Duodenal mucosa (tissue), 2 donors: Measurements from ENCODE around the gene LHPP.

ENCODE experiments used
- H3K27ac ChIP-seq: one replicate; pipeline ENCODE4 v1.7.0; 2013; ENCODE audit warnings: low read depth, low read length
- H3K27me3 ChIP-seq, 2 donors: one replicate each; pipeline ENCODE4 v1.7.0; 2013; ENCODE audit warnings: low read length in 2 of 2, control low read depth in 1 of 2; ENCODE audit not compliant: insufficient read depth in 2 of 2, control insufficient read depth in 1 of 2
- H3K36me3 ChIP-seq, 2 donors: one replicate each; pipeline ENCODE4 v1.7.0; 2013; ENCODE audit warnings: low read length in 2 of 2, control low read depth in 1 of 2; ENCODE audit not compliant: insufficient read depth in 2 of 2, control insufficient read depth in 1 of 2
- H3K4me1 ChIP-seq, 2 donors: one replicate each; pipeline ENCODE4 v1.7.0; 2013; ENCODE audit warnings: low read length in 2 of 2, control low read depth in 1 of 2; ENCODE audit not compliant: insufficient read depth in 2 of 2, control insufficient read depth in 1 of 2
- H3K4me3 ChIP-seq, 2 donors: one replicate each; pipeline ENCODE4 v1.7.0; 2013; ENCODE audit warnings: low read length in 2 of 2, low read depth in 1 of 2
- H3K9ac ChIP-seq, 2 donors: one replicate each; pipeline ENCODE4 v1.7.0; 2013; ENCODE audit warnings: low read length in 2 of 2, low read depth in 1 of 2
- H3K9me3 ChIP-seq, 2 donors: one replicate each; pipeline ENCODE4 v1.7.0; 2013; ENCODE audit warnings: low read length in 2 of 2, control low read depth in 1 of 2; ENCODE audit not compliant: control insufficient read depth in 1 of 2

LHPP gene

DNA sequence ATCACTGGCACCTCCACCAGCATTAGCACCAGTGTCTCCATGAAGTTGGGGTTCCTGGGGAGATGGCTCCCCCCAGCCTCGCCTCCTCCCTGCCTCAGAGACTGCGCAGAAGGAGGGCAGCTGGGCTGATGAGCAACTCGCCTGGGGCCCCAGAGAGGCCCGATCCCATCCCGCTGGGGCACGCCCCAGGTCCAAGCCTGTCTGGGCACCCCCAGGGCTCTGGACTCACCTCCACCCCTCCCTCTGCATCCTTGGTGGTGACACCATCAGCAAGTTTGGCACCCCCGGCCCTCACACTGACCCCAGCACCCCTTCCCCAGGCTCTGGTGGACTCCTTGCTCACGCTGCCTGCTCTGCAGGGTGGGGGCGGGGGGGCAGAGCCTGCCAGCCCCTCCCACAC lies 89.5 kb downstream of the LHPP start:
- Histone ChIP-seq H3K36me3 (no peaks in the 10 kb centered on the region), H3K4me1 (no peaks in the 10 kb centered on the region), H3K9me3 (no peaks in the 10 kb centered on the region), H3K27me3 (no peaks in the 10 kb centered on the region), H3K27ac (no peak overlapping the region), H3K4me3 (no peak overlapping the region), H3K9ac (no peak overlapping the region)

- no peak overlapping the region for H3K4me3 ChIP-seq
- no peak overlapping the region for H3K27ac ChIP-seq
- H3K9me3 ChIP-seq, result no peaks in the 10 kb centered on the region
- no peaks in the 10 kb centered on the region for H3K27me3 ChIP-seq
- H3K4me1 ChIP-seq, result no peaks in the 10 kb centered on the region
- H3K9ac ChIP-seq, result no peak overlapping the region
- no peaks in the 10 kb centered on the region for H3K36me3 ChIP-seq
Observed at GRCh38 chr10:124551755-124552154, 90.1 kb downstream of the LHPP start.

DNA sequence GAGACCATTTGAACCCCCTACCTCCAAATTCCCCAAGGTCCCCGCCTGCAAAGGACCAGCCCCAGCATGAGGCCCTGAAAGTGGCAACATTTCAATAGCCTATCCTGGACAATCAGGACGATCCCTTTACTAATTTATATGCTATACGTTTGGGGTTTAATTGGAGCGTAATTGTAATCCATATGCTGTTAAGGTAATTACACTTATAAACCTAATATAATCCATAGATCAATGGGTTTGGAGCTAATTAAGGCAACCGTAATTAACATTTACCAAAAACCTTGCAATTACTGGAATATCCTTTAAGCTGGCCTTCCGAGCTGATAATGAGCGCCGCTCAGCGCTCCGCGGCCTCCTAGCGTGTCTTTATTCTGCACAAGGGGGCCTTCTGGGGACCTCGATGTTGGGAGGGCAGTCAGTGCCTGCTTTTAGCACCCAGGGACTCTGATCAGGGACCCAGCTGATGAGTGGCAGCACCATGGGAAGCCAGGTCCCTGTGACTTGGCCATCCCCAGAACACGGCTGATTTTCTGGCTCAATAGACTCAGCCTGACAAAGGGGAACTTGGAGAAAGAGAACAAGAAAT lies 91.2 kb downstream of the LHPP start:
- H3K27me3 ChIP-seq, result no peaks in the 10 kb centered on the region
- no peak overlapping the region for H3K9ac ChIP-seq
- no peak overlapping the region for H3K4me3 ChIP-seq
- no peaks in the 10 kb centered on the region for H3K4me1 ChIP-seq
- H3K9me3 ChIP-seq, result no peaks in the 10 kb centered on the region
- no peak overlapping the region for H3K27ac ChIP-seq
- H3K36me3 ChIP-seq, result no peaks in the 10 kb centered on the region

GRCh38 chr10:124554085-124554858 lies 92.6 kb downstream of the LHPP start:
- Histone ChIP-seq H3K27me3 (no peaks in the 10 kb centered on the region), H3K9me3 (no peaks in the 10 kb centered on the region), H3K27ac (no peak overlapping the region), H3K9ac (no peak overlapping the region), H3K36me3 (no peaks in the 10 kb centered on the region), H3K4me3 (no peak overlapping the region), H3K4me1 (no peaks in the 10 kb centered on the region)

DNA sequence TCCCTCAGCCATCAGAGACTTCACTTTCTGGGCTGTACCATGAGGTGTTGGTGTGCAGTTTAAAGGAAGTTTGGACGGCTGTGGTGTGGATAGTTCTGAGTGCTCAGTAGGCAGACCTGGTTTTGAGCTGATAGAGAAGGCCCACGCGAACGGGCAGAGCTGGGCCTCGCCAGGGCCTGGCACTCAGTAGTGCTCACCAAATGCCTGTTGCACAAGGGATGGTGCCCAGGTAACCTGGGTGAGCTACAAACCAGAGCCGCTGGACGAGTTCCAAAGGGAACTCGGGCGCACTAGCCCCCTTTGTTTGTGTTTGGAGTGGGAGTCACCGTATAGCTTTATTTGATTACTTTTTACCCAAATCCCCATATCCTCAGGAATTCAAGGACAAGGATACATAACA lies 95.5 kb downstream of the LHPP start:
- Histone ChIP-seq H3K27me3 (no peaks in the 10 kb centered on the region), H3K4me1 (no peaks in the 10 kb centered on the region), H3K27ac (no peak overlapping the region), H3K9ac (no peak overlapping the region), H3K36me3 (no peaks in the 10 kb centered on the region), H3K9me3 (no peaks in the 10 kb centered on the region), H3K4me3 (no peak overlapping the region)

- H3K4me3 ChIP-seq, result no peak overlapping the region
- H3K27ac ChIP-seq, result no peak overlapping the region
- no peaks in the 10 kb centered on the region for H3K36me3 ChIP-seq
- H3K27me3 ChIP-seq, result no peaks in the 10 kb centered on the region
- no peaks in the 10 kb centered on the region for H3K4me1 ChIP-seq
- no peaks in the 10 kb centered on the region for H3K9me3 ChIP-seq
- no peak overlapping the region for H3K9ac ChIP-seq
Observed at GRCh38 chr10:124557648-124558338, 96.2 kb downstream of the LHPP start.

GRCh38 chr10:124558339-124559321 lies 97.0 kb downstream of the LHPP start:
- Histone ChIP-seq H3K9me3 (no peaks in the 10 kb centered on the region), H3K4me3 (no peak overlapping the region), H3K9ac (no peak overlapping the region), H3K4me1 (no peaks in the 10 kb centered on the region), H3K27ac (no peak overlapping the region), H3K27me3 (no peaks in the 10 kb centered on the region), H3K36me3 (no peaks in the 10 kb centered on the region)

DNA sequence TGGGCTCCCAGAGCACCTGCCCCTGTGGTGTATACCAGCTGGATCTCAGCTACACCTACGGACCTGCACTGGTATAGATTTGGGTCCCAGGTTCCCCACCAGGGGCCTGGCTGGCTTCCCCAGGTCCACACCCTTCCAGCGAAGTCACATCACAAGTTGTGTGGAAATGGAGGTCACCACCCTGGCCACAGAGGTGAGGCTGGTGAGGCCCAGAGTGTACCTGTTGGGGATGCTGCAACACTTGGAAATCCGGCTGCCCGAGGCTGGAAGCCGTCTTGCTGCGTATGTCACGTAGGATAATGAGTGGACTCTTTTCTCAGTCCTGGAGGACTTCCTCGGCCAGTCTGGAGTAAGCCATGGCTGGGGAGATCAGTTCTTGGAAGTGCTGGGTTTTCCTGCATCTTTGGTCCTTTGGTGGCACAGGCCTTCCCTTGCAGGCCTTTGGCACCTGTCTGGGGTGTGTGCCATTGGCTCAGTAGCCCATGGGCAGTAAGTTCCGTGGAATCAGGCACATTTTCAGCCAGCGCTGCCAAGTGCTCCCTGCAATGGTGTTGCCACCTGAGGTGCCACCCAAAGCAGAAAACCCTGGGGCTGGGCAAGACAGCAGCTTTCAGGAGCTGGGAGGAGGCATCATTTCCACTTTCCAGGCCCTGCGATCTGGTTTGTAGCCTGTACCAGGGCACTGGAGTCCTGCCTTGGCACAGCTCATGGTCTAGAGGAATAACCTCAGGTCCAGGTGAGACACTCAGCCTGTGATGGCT lies 97.9 kb downstream of the LHPP start:
- no peaks in the 10 kb centered on the region for H3K9me3 ChIP-seq
- H3K27me3 ChIP-seq, result no peaks in the 10 kb centered on the region
- H3K9ac ChIP-seq, result no peak overlapping the region
- H3K4me1 ChIP-seq, result no peaks in the 10 kb centered on the region
- H3K4me3 ChIP-seq, result no peak overlapping the region
- no peaks in the 10 kb centered on the region for H3K36me3 ChIP-seq
- no peak overlapping the region for H3K27ac ChIP-seq

DNA sequence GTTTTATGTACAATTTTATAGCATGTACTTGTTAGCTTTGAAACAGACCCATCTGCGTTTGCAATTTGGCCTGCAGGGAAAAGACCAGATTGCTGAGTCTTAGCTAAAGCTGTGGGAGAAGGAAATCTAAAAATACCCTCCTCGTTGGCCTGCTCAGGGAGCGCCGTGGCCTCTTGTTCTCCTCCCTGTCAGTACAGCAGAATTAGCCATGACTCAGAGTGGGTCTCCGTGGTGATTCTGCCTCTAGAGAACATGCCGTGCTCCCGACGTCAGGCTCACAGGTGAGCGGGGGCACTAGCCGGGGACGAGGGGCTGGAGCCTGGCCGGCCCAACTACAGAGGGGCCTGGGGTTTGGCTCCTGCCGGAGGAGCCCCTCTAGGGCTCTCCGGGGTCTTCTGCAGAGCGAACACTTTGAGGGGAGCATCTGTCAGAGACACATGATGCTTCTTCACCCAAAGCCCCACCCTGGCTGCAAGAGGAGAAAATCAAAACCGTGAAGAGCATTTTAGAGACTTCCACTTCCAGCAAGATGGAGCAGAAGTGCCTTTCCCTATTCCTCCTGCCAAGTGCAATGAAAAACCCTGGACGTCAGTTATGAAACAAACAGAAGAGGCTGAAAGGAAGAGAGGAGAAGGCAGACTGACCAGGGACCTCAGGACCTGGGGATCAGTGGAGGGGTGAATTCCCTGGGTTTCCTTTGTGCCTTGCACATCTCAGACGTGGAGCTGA lies 98.9 kb downstream of the LHPP start:
- no peaks in the 10 kb centered on the region for H3K36me3 ChIP-seq
- no peak overlapping the region for H3K9ac ChIP-seq
- H3K27ac ChIP-seq, result no peak overlapping the region
- H3K4me1 ChIP-seq, result no peaks in the 10 kb centered on the region
- H3K4me3 ChIP-seq, result no peak overlapping the region
- H3K27me3 ChIP-seq, result no peaks in the 10 kb centered on the region
- no peaks in the 10 kb centered on the region for H3K9me3 ChIP-seq
